Measurements from ENCODE around the gene C11orf21.

Gene C11orf21

DNA sequence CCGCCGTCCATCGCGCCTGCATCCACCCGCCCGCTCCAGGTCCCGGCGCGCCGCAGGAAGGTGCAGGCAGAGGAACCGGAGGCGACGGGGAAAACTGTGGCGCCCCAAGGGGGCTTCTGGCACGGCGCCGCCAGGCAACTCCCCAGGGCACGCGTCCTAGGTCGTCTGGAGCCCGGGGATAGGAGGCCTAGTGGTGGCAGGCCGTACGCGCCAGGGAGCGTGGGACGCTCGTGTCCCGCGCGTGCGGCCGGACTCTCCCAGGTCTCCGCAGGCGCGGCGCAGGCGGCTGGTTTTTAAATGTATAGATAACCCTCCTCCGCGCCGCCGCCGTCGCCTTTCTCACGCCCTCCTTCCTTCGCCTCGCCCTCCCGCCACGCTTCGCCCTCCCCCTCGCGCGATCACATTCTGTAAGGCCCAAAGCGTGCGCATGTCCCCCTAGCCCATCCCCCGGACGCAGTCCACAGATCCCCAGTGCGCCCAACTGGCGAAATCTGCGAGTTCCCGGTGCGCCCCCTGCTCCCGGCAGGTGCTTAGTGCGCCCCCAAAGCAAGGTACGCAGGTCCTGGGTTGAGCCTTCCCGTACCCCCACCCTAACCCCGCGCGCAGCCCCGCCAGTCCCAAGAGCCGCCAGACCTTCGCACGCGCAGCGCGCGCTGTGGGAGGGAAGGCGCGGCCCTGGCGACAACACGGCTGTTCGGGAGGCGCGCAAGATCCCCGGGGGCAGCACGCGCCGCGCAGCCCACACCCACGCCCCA, 31.2 kb downstream of the C11orf21 start, which contains the start of gene ASCL2:
Gene ASCL2 (minus strand): TSS at position 267 of the 755 bp plus-strand sequence. CDS start 256 bp downstream, at position 11.
- DNase-seq, result no peak

DNA sequence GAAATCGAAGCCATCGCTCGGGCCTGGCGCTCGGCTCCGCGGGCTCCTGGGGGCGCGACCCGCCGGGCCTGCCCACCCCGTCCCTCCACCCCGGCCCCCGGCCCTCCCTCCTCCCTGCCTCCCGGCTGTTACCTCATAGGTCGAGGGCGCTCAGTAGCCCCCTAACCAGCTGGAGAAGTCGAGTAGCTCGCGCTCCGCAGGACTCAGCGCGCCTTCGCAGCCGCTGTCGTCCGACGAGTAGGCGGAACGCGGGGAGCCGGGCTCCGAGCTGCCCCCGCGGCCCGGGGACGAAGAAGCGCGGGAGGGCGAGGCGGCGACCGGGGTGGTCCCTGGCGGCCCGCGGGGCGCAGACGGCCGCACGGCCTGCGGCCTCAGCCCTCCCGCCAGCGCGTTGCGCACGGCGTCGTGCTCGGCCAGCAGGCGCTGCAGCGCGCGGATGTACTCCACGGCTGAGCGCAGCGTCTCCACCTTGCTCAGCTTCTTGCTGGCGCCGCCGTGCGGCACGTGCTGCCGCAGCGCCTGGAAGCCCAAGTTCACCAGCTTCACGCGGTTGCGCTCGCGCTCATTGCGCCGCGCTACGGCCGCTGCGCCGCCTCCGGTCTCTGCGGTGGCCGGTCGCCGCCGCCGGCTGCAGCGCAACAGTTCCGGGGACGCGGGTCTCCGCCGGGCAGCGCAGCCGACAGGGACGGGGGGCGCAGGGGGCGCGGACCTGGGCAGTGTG, 32.0 kb downstream of the C11orf21 start:
- DNase-seq, result peak; percentile 19

DNA sequence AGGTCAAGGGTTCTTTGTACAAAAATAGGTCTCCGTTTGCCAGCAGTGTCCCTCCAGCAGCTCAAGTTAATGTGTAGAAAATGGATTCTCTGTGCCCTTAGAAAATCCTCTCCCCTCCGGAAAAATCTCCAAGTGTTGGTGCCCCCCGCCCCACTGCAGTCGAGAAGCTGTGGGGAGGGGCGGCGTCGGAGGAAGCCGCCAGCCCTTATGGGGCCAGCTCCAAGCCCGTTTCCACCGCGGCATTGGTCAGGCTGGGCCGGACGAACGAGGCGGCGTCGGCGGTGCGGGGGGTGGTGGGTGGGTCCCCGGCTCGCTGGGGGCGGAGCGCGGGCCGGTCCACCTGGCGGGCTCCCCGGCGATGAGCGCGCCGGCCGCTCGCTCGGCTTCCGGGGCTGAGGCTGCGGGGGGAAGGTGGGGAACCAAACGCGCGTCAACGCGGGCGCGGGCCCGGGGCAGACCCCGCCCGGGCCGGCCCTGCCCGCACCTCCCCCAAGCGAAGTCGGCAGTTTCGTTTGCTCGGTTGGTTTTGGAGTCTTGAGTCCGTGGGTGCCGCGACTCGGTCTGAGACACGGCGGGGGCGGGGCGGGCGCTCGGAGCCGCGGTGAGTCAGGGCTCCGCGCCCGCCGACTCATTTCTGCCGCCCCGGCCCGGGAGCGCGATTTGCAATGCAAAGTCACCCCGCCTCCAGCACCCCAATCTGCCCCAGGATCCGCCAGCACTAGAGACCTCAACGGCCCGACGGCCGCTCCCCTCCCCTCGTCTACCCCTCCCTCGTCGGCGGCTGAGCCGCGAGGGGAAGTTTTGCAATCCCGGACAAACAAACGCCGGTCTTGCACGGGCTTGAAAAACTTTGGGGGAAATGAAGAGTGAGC, 32.8 kb downstream of the C11orf21 start:
- DNase-seq, result peak; percentile 89

DNA sequence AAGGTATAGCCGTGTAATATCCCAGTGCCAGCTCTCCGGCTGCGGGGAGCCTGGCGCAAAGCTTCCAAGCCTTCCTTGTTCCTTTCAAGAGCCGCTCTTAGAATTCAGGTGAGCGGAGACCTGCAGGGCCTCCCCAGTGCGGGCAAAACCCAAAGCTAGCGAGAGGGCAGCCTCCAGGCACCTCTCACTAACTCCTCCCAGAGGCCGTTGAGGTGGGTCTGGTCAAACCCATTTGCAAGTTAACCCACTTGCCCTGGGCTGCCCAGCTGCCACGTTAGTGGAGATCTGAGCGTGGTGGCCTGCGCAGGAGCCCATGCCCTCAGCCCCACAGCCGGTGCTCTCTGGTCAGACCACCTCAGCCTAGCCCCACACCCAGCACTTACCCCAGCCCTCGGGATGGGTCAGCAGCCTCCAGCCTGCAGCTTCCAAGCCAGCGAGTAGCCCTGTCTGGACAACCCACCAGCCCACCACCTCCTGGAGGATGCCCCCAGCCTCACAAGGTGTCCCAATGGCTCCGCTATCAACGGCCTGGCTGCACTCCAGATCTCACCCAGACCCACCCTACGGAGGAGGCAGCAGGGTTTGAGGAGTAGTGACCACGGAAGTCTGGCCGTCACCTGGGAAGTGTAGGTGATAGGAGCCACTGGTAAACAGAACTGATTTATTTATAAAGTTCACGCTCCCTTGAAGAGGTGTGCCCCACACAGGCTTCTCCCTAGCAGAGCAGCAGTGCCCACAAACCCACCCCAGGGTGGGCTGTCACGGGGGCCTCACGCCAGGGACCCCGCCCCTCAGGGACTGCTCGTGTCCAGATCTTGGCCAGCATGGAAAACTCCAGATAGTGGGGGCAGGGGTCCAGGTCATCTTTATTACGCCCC, 33.6 kb downstream of the C11orf21 start:
- no peak for DNase-seq

DNA sequence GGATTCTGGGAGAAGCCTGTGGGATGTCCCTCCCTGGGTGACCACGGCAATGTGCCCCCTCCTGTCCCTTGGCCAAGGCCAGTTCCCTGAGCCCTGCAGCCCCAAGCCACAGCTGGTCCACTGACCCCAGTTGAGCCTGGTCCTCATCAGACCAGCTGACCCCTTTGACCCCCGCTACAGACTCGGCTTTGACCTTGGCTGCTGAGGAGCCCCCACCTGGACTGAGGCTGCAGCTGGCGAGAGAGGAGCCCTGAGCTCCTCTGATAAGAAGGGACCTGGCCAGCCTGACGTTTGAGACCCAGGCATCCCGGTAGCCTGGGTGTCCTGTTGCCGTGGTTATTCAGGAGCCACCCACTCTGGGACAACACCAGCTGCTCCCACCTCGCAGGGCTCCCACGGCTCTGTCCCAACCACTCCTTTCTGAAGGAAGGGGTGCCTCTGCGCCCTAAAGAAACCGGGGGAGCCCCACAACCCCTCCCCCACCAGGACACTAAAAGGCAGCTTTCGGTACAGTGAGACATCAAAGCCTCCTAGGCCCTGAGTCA, 34.3 kb downstream of the C11orf21 start:
- DNase-seq, result no peak

DNA sequence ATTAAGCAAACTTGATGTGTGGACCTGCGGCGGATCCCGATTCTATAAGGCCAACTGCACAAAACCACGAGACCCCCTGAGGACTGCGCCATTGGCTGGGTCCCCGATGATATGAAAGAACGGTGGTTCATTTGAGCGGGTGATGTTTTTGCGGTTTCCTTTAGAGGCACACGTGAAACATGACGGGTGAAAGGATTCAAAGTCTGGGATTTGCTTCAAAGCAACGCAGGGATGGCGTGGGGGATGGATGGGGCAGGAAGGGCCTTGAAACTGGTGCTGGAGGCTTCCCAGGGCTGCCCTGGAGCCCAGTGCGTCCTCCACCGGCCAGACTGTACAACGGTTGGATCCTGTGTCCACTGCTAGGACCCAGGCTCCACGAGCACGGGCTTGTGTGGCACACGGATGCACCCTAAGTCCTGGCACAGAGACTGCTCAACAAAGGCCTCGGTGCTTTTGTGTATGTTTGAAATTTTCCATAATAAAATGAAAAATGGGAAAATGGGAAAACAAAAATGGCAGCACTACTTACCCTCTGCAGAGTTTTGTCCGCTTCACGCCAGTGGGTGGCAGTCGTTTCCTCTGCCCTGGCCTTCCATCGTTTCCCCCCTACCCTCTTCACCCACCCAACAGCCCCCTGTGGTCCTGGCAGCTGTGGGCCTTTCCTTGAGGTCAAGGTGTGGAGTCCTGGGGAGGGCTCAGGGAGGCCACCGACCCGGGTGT, 35.0 kb downstream of the C11orf21 start:
- DNase-seq, result no peak

DNA sequence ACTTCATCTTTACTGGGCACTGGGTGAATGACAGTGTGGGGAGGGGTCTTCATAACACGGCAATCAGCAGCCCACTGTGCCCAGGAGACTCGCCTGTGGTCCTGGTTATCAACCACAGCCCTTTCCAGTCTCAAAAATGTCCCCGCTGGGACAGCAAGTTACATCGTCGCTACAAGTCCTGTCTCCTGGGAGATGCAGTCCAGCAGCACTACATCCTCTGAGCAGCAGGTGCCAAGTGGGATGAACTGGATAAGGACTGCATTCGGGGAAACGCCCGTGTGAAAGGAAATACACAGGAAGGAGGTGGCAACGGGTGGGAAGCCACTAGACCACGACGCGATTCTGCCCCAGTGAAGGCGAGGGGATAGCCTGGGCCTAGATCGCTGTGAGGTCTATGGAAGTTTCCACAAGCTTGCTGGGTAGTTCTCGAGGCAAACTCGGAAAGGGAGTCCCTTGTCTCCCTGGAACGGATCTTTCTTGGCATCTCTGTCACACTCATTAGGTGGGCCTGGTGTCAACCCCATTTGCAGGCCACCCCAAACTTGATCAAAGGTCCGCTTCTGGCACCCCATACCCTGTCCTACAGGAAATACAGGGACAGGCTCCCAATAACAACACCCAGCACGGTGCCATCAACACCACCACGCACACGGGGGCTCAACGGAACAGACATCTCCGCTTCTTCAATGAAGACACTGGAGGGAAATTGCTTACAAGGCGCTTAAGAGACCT, 35.7 kb downstream of the C11orf21 start:
- DNase-seq, result no peak

DNA sequence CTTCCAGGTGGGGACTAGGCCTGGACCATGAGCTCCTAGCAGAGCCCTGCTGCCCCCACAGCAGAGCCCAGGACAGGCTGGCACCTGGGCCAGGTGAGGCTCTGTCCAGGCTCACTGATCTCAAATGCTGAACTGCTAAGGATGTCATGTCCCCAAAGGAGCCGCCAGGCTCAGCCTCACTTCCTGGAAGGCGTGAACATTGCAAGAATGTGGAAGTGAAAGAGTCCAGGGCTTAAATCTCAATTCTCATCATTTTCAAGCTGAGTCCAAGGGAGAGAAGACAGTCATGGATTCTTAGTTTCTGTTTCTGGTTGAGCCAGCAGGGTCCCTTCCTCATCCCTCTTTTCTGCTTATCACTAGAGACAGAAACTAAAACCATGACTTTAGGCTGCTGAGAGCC, 36.3 kb downstream of the C11orf21 start:
- no peak for DNase-seq

DNA sequence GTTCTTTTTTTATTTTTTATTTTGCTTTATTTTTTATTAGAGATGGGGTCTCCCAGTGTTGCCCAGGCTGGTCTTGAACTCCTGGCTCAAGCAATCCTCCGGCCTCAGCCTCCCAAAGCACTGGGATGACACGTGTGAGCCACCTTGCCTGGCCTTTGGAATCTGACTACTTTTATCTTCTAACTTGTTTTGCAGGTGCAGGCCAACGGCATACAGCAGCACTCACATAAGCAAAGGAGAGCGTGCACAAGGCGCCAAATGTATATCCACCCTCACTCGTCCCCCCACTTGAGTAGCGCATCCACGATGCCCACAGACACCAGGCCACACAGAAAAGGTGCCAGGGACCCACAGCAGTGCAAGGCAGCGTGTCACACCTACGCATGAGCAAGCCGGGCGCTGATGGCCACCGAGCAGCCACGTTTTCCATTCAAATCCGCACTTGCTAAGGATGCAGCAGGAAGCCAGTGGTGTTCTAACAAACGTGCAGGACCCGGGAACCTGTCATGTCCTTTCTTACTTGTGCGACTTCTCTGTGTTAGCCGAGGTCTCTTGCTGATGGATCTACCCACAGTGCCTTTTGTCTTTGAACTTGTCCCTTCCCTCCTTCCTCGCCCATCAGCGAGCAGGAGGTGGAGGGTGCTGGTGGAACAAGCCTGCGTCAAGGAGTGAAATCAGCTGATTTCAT, 37.2 kb downstream of the C11orf21 start:
- no peak for DNase-seq

DNA sequence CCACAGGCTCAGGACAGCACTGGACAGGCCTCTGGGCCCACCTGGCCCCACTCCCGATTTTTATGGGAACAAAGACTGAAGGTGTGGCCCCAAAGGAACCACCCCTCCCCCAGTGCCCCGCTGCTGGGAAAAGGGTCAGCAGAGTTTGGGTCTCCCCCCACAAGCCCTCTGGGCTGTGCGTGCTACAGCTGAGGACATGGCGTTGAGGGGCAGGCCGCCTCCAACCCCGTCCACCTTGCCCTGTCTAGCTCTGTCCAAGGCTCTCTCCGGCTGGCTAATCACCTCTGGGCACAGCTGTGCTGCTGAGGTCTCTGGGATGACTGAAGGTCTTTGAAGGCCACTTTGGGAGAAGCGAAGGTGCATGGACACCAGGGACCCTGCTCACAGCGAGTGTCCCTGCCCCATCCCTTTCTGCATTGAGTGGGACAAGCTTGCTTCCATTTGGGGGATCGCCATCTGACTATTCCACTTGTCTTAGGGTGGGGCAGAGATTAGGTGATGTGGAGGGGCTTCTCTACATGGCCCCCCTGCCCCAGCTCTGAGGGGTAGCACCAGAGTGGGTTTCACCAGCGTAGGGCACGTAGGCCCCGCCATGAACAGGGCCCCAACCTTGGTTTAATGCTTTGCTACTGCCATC, 37.9 kb downstream of the C11orf21 start:
- DNase-seq, result no peak

DNA sequence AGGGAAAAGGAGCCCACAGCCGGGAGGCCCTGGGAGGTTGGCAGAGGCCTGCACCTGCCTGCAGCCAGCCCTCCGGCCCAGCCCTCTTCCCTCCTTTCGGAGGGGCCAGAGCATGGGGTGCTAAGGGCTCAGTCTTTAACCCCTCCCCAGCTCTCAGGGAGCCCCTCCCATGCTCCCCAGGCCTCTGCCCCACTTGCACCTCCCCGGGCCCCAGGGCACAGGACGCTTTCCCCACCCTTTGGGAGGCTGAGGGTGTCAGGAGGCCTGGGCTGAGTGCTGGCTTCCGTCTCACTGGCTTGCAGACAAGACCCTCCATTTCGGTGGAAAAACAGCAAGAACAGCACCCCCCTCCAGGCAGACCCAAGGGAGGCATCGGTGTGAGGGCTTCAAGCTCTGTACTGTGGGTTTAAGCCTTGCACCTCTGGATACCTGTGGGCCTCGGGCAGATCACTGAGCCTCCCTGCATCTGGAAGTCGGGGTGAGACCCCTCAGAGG, 38.6 kb downstream of the C11orf21 start:
- no peak for DNase-seq

DNA sequence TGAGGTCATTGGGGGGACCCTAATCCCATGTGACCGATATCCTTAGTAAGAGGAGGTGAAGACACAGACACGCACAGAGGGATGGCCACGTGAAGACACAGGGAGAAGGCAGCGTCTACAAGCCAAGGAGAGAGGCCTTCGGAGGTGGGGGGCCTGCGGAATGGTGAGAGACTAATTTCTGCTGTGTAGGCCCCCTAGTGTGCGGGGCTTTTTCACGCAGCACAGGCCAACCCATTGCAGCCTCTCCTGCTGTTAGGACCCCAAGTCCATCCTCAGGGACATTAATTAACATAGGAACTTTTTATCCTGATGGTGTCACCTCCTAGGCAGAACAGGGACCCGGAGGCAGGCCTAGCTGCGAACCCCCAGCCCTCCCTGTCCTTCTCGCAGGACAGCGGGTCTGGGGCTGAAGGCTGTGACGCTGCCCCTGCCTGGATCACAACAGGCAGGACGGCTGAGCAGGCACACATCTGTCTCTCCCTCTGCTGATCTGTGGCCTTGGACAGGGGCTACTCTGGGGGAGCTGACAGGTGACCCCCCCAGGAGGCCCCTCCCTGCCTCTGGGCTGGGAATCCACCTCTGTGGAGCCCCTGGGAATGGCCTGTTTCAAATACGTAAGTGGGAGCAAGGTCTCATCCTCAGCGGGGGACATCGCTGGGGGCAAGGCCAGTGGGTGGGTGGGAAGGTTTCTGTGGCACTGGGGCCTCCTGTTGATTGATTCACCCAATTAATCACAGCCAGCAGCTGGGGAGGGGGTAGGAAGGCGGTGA, 39.2 kb downstream of the C11orf21 start:
- no peak for DNase-seq

DNA sequence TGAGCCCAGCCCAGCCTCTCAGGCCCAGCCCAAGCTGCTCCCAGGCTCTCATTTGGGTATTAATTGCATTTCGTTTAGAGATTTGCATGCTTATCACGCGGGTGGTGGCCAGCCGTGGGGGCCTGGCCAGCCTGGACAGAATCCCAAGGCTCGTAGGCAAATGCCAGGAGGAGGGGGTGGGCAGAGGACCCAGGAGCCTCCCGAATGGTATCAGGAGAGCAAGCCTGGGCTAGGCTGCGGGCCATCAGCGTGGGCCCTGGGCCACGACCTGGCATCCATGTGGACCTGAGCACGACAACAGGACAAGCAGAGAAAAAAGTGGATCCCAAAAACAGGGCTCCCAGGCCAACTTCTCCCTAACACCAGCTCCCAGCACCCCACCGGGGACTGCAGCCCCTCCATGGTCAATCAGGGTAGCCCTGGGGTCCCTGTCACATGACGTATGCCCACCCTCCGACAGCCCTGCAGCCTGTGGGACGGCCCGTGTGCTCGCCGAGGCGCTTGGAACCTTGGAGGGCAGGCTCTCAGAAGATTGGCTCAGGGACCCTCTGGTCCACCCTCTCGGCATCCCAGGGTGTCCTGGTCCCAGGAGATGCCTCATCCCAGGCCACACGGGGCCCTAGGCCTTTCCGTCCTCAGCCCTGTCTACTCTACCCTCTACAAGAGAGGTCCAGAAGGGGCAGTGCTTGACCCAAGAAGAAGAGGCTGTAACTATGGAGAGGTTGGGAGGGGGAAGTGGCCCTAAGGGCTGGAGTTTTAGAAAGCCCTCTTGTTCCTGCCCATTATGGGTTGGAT, 40.1 kb downstream of the C11orf21 start:
- no peak for DNase-seq

DNA sequence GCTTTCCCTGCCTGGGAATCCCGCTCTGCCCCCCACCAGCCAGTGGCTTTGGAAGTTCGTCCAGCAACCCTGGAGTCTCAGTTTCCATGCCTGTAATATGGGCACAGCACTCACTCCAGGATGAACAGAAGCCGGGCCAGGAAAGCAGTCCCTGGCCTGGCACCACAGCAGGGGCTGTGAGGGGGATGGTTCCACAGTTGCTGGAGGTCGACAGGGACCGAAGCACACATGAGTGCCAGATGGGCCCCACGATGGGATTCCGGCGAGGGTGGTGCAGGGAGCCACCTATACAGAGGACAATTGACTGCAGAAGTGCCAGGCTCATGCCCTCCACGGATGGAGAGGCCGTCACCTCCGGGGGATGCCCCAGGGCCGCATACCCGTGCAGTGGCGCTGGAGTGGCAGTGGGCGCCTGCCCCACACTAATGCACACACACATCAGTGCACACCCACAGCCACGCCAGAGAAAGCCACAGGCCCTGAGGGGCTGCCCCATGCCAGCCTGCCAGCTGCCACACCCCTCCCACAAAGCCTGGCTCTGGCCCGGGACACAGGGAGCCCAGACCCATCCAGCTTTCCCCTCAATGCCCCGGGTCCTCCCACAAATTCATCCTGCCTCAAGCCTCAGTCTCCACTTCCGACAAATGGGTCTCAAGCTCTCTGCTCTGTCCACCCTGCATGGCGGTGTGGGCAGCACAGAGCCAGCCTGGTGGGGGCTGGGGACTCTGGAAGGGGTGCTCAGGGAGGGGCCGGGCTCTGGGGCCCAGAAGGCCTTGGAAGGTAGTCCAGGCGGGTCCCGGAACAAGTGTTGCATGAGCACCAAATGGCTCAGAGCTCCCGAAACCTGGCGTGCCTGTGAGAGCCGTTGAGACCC, 41.0 kb downstream of the C11orf21 start:
- DNase-seq, result no peak

DNA sequence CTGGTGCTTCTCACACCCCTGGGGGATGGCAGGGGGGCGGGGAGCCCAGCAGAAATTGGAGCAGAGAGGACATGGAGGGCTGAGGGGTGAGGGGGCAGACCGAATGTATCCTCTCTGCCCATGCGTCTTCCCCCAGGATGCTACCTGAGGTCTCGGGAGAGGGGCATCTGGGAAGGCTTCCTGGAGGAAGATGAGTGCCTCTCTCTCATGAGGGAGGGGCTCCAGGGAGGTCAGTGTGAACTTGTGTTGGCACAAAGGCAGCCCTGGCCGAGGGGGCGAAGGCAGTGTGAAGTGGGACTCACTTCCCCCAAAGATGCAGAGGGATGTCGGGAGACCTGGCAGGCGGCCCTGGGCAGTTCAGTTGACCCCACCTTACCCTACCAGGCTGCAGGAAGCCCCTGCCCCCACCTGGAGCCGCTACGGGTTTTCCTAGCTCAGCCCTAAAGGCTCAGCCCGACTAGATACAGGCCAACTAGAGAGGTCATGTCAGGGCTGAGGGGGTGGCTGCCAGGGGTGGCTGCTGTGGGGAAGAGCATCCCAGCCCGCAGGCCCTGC, 41.7 kb downstream of the C11orf21 start:
- DNase-seq, result no peak

DNA sequence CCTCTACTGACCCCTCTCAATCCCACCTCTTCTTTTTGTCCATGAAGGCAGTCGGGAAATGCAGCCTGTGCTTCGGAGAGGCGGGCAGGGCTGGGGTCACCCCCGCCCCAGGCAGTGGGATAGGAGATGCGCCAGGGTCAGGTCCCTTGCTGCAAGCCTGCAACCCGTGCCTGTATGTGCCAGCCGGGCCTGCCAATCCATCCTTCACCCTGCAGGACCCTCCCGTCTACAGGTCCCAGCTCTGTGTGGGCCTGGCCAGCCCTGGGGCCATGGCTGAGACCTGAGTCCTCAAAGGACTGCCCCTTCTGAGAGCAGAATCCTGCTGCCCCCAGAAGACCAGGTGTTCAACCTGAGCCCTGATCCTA, 42.3 kb downstream of the C11orf21 start:
- no peak for DNase-seq
